Breast epithelium (tissue), 4 donors: ENCODE measurements around the gene CATSPERB. TPM values are rescaled to one million over a fixed set of nuclear protein-coding genes. Genes with fewer than 3 reads are reported as not detected.

Experiments used
- DNase-seq, 2 donors: peaks; one replicate each; pipeline ENCODE4 v3.0.0-alpha.2; 2019; ENCODE audit warnings: low spot score in 2 of 2
- H3K27ac ChIP-seq, 2 donors: fragments of 200-600 bp; sonication (generic) in 1 of 2; one replicate each; pipeline ENCODE4 v1.5.1; 2016 to 2019; ENCODE audit warnings: mild to moderate bottlenecking in 1 of 2
- H3K27me3 ChIP-seq, 2 donors: fragments of 200-600 bp; sonication (generic) in 1 of 2; one replicate each; pipeline versions ENCODE4 v1.5.1 to v1.6.0; 2017 to 2019; ENCODE audit warnings: control low read depth in 1 of 2, mild to moderate bottlenecking in 1 of 2
- H3K36me3 ChIP-seq: fragments of 200-600 bp; one replicate; pipeline ENCODE4 v1.5.1; 2019
- H3K4me1 ChIP-seq, 2 donors: fragments of 200-600 bp; sonication (generic); one replicate each; pipeline ENCODE4 v1.5.1; 2016 to 2019; ENCODE audit warnings: control low read depth in 1 of 2
- H3K4me3 ChIP-seq, 3 donors: fragments of 200-600 bp; sonication (generic); 1 replicate in 2 of 3; 2 replicates in 1 of 3; pipeline ENCODE4 v1.5.1; 2016 to 2019; ENCODE audit warnings: mild to moderate bottlenecking in 3 of 3, moderate library complexity in 2 of 3
- H3K9me3 ChIP-seq, 2 donors: fragments of 200-600 bp; sonication (generic) in 1 of 2; one replicate each; pipeline ENCODE4 v1.5.1; 2016 to 2019; ENCODE audit warnings: control low read depth in 1 of 2
- POLR2A ChIP-seq: fragments of 450-650 bp; IDR thresholded peaks from one replicate; pipeline ENCODE4 v1.6.1; 2016; ENCODE audit warnings: antibody characterized with exemption, mild to moderate bottlenecking, moderate library complexity
- POLR2AphosphoS5 ChIP-seq, 3 donors: sonication (generic); formaldehyde crosslinking; IDR thresholded peaks; one replicate each; pipeline ENCODE4 v1.6.1; 2017; ENCODE audit warnings: antibody characterized with exemption in 3 of 3
- intact Hi-C: fragments of 100-400 bp; cut with DNase I; formaldehyde crosslinking; loops from one replicate; pipeline ENCODE4 v1.15.1; 2023; ENCODE audit warnings: low total_unique reads
- total RNA-seq, 3 donors: library from RNA; depleted of rRNA; stranded (reverse); fragments of >200 nt; gene quantifications; one replicate each; pipeline ENCODE4 v1.1.0, GENCODE V29; 2016
- TF ChIP-seq, protein P1 (sequence below), 3 donors: fragments of 450-650 bp; IDR thresholded peaks; one replicate each; pipeline ENCODE4 v1.5.1; 2016 to 2017; ENCODE audit warnings: antibody characterized with exemption in 3 of 3, mild to moderate bottlenecking in 3 of 3, moderate library complexity in 3 of 3

Gene CATSPERB
- total RNA-seq, 3 donors from 2014 or later = 2.4 to 18.7 (median 16.1) TPM

DNA sequence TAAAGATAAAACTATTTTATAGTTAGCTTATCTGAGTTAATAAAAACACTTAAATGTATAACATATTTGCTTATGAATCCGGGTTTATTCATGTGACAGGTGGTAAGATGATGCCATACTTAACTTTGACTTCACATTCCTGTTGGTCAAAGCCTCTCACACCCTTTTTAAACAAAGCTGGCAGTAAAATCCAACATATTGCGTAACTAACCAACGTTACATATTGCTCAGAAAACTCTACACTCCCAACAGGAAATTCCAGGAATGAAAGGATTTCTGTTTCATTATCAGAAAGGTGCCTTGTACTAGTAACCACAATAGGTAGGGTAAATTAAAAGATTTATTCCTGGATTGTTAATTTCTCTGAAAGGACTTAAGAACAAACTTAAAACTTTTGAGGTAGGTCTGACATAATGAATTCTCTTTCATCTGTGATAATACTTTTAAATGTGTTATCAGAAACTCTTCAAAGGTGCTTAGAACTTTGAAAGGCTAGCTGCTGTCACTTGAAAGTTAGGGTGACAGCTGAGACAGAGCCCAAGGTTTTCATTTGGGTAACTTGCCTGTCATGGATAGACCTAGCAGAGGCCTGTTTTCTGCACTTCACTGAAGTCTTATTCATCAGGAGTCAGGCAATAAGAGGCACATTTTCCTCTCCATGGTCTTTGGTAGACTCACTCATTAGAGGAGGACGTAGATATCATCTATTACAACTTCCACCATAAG is 23.8 kb upstream of the CATSPERB start:
- peak overlapping the region; percentile 61 to 74 for H3K27ac ChIP-seq
- peak in 1 of 3 donors; percentile 44 for TF ChIP-seq POLR2AphosphoS5 (IDR thresholded peaks at IDR 0.05)
- TF ChIP-seq, protein P1, sequence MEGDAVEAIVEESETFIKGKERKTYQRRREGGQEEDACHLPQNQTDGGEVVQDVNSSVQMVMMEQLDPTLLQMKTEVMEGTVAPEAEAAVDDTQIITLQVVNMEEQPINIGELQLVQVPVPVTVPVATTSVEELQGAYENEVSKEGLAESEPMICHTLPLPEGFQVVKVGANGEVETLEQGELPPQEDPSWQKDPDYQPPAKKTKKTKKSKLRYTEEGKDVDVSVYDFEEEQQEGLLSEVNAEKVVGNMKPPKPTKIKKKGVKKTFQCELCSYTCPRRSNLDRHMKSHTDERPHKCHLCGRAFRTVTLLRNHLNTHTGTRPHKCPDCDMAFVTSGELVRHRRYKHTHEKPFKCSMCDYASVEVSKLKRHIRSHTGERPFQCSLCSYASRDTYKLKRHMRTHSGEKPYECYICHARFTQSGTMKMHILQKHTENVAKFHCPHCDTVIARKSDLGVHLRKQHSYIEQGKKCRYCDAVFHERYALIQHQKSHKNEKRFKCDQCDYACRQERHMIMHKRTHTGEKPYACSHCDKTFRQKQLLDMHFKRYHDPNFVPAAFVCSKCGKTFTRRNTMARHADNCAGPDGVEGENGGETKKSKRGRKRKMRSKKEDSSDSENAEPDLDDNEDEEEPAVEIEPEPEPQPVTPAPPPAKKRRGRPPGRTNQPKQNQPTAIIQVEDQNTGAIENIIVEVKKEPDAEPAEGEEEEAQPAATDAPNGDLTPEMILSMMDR (IDR thresholded peaks at IDR 0.05) = no peak

DNA sequence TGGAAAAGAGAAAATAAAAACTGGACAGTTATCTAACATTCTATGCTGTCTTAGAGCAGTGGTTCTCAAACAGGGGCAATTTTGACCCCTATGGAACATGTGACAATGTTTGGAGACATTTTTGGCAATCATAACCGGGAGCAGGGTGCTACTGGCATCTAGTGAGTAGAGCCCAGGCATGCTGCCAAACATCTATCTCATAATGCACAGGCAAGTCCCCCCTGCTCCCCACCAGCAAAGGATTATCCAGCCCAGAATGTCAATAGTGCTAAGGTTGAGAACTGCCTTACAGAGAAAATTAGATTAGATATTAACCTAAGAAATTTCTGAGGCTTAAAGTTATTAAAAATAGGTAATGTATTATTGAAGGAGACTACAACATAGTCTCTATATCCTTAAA is 22.9 kb upstream of the CATSPERB start:
- Histone ChIP-seq H3K27ac (peak overlapping the region; percentile 61 to 74), H3K36me3 (no peaks in the 10 kb centered on the region), H3K4me3 (no peak overlapping the region), H3K27me3 (no peaks in the 10 kb centered on the region), H3K4me1 (no peaks in the 10 kb centered on the region), H3K9me3 (no peaks in the 10 kb centered on the region)
- no peak for DNase-seq
- intact Hi-C loops = no loop called here
- TF ChIP-seq, protein P1 (IDR thresholded peaks at IDR 0.05) = no peak
- TF ChIP-seq POLR2A = no peak
- no peak for TF ChIP-seq POLR2AphosphoS5 (IDR thresholded peaks at IDR 0.05)

More for the DNA sequence above, 23.8 kb upstream of the CATSPERB start:
- DNase-seq = no peak
- no peaks in the 10 kb centered on the region for H3K4me1 ChIP-seq
- no peaks in the 10 kb centered on the region for H3K36me3 ChIP-seq
- H3K9me3 ChIP-seq = no peaks in the 10 kb centered on the region
- H3K4me3 ChIP-seq = no peak overlapping the region
- intact Hi-C loops = no loop called here
- H3K27me3 ChIP-seq = no peaks in the 10 kb centered on the region

DNA sequence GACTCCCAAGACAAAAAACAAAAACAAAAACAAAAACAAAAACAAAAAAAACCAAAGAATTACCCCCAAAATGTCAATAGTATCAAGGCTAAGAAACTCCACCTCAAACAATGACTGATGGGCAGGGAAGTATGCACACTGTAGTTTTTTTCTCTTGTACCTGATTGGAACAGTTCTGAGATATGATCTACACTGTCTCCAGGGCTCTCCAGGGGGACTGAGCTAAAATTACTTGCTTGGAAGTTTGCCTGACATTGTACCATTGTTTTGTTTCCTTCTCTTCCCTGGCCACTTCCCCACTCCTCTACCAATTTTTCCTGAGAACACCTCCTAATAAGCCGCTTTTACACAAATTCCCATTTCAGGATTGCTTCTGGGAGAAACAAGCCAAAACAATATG is 22.3 kb upstream of the CATSPERB start:
- TF ChIP-seq, protein P1 (IDR thresholded peaks at IDR 0.05) = no peak
- TF ChIP-seq POLR2A (no peak), POLR2AphosphoS5 (IDR thresholded peaks at IDR 0.05) (no peak)
- intact Hi-C loops = no loop called here
- Histone ChIP-seq H3K4me3 (no peak overlapping the region), H3K36me3 (no peaks in the 10 kb centered on the region), H3K4me1 (no peaks in the 10 kb centered on the region), H3K27me3 (no peaks in the 10 kb centered on the region), H3K27ac (peak overlapping the region; percentile 61 to 74), H3K9me3 (no peaks in the 10 kb centered on the region)
- no peak for DNase-seq

DNA sequence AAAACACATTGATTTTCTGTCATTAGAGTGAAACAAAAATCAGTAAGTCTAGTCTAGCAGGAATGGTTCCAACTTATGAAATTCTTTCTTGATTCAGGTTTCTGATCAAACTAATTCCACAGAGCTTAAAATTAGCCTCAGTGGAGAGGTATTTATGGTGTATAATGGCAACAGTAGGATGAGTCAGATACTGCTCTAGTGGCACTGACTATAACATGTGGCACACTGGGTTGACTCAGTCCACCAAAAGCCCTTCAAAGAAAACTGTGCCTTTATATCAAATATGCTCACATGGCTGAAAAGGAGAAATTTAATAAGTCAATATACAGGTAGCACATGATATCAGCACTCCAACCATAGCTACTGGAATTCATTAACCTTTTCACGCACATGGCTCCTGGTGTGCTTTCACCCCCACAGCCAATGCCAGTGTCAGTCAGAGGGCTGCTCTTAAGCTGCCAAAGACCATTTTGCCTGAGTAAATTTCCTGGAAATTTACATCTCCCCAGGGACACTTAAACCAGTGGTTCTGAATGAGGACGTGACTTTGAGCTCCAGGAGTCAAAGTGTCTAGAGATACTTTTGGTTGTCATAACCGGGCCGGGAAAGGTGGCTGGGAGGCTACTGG is 21.7 kb upstream of the CATSPERB start:
- H3K27ac ChIP-seq = peak overlapping the region in 1 of 2 donors; percentile 29
- no peak overlapping the region for H3K4me3 ChIP-seq
- H3K9me3 ChIP-seq = no peaks in the 10 kb centered on the region
- H3K4me1 ChIP-seq = no peaks in the 10 kb centered on the region
- no peak for DNase-seq
- H3K27me3 ChIP-seq = no peaks in the 10 kb centered on the region
- intact Hi-C loops = no loop called here
- TF ChIP-seq POLR2AphosphoS5 (IDR thresholded peaks at IDR 0.05) (no peak), POLR2A (no peak)
- TF ChIP-seq, protein P1 (IDR thresholded peaks at IDR 0.05) = no peak
- no peaks in the 10 kb centered on the region for H3K36me3 ChIP-seq

DNA sequence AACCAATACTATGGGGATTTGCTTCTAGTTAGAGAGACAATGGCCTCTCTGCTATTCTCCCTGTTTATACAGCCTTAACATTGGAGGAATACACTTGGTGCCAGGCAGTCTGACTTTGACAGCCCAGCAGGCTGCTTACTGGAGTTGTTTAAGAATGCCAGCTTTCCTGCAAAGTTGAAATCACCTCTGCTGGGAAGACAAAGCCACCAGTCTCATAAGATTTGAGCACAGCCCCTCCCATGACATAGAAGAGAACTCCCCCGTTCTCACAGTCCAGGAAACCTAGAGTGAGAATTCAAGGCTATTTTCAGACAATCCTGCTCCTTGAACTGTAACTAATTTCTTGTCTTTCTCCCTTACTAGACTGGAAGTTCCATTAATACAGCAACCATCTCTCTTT is 21.1 kb upstream of the CATSPERB start:
- Histone ChIP-seq H3K36me3 (no peaks in the 10 kb centered on the region), H3K4me3 (no peak overlapping the region), H3K9me3 (no peaks in the 10 kb centered on the region), H3K27me3 (no peaks in the 10 kb centered on the region), H3K27ac (peak overlapping the region in 1 of 2 donors; percentile 29), H3K4me1 (no peaks in the 10 kb centered on the region)
- intact Hi-C loops = no loop called here
- no peak for DNase-seq
- no peak for TF ChIP-seq POLR2AphosphoS5 (IDR thresholded peaks at IDR 0.05)
- TF ChIP-seq POLR2A = no peak
- TF ChIP-seq, protein P1 (IDR thresholded peaks at IDR 0.05) = no peak
